HCT116 (cell line): Measurements from ENCODE around the gene FAM228A. TPM values are rescaled to one million over a fixed set of nuclear protein-coding genes. Genes with fewer than 3 reads are reported as not detected.

ENCODE experiments used
- ATAC-seq: fragments of 200-7000 bp; cut with Tn5 transposase; 2 replicates; pipeline ENCODE4 v1.9.1; 2020; ENCODE audit warnings: mild to moderate bottlenecking, moderate library complexity
- BruUV-seq: library from RNA; stranded (reverse); fragments of 400-500 nt; replicated peaks from 2 replicates; lab custom pipeline; 2021; lab: Mats Ljungman, UMichigan
- CTCF ChIA-PET: fragments of 300-600 bp; sonication (Branson Sonifier 250); formaldehyde crosslinking; loops from one replicate; lab custom pipeline; 2021; ENCODE audit warnings: antibody characterized with exemption; lab: Charles Lee
- POLR2A ChIA-PET: fragments of 300-600, 350-600 bp; sonication (Branson Sonifier 250); formaldehyde crosslinking; loops from one replicate; lab custom pipeline; 2021; ENCODE audit warnings: antibody characterized with exemption; lab: Charles Lee
- RAD21 ChIA-PET, 2 experiments: fragments of 300-600 bp; sonication (Branson Sonifier 250); formaldehyde crosslinking; loops; one replicate each; lab custom pipeline; 2023; ENCODE audit warnings: low total read pairs in 2 of 2; ENCODE audit not compliant: uncharacterized antibody in 2 of 2, unreplicated experiment in 2 of 2, low non-redundant PET in 1 of 2; lab: Charles Lee
- DNase-seq: peaks from one replicate; pipeline ENCODE4 v3.0.0-alpha.2; 2010; ENCODE audit warnings: low read depth, low spot score
- H2AFZ ChIP-seq: fragments of 200-600 bp; shearing (Covaris generic), sonication (generic); 2 replicates; pipeline ENCODE4 v1.6.1; 2017; ENCODE audit warnings: low read depth, mixed run types, mixed read lengths, antibody characterized with exemption, low read length; ENCODE audit not compliant: poor library complexity, severe bottlenecking
- H3K27ac ChIP-seq: 2 replicates; pipeline ENCODE4 v1.5.1; 2012; ENCODE audit warnings: low read depth, low read length
- H3K27me3 ChIP-seq: fragments of 200-600 bp; sonication (generic); 2 replicates; pipeline ENCODE4 v1.6.1; 2016; ENCODE audit warnings: mixed run types, low read length, mixed read lengths; ENCODE audit not compliant: insufficient read depth
- H3K36me3 ChIP-seq, 2 experiments: fragments of 200-500 bp in 1 of 2; fragments of 200-600 bp in 1 of 2; sonication (Bioruptor generic) in 1 of 2; sonication (generic) in 1 of 2; 2 replicates each; pipeline versions ENCODE4 v1.5.1 to v1.6.1; 2014 to 2016; ENCODE audit warnings: low read length in 2 of 2, inconsistent platforms in 1 of 2, mixed read lengths in 1 of 2, mixed run types in 1 of 2; ENCODE audit not compliant: insufficient read depth in 2 of 2, control insufficient read depth in 1 of 2
- H3K4me1 ChIP-seq, 2 experiments: fragments of 200-600 bp in 1 of 2; sonication (generic) in 1 of 2; 2 replicates each; pipeline versions ENCODE4 v1.5.1 to v1.6.1; 2012 to 2017; ENCODE audit warnings: low read length in 2 of 2, inconsistent platforms in 1 of 2, mild to moderate bottlenecking in 1 of 2, mixed read lengths in 1 of 2, mixed run types in 1 of 2, moderate library complexity in 1 of 2; ENCODE audit not compliant: insufficient read depth in 2 of 2, control insufficient read depth in 1 of 2
- H3K4me2 ChIP-seq: fragments of 200-600 bp; sonication (generic); 2 replicates; pipeline ENCODE4 v1.6.1; 2017; ENCODE audit warnings: mixed run types, low read length, mixed read lengths
- H3K4me3 ChIP-seq, 2 experiments: fragments of 200-600 bp in 1 of 2; sonication (generic) in 1 of 2; replicated peaks in 1 of 2; 2 replicates each; pipeline ENCODE4 v1.5.1; 2011 to 2016; ENCODE audit warnings: low read length in 2 of 2, control low read depth in 1 of 2, low read depth in 1 of 2, mild to moderate bottlenecking in 1 of 2, mixed read lengths in 1 of 2, mixed run types in 1 of 2
- H3K79me2 ChIP-seq: fragments of 200-600 bp; sonication (generic); 2 replicates; pipeline ENCODE4 v1.6.1; 2017; ENCODE audit warnings: mild to moderate bottlenecking, mixed run types, low read length, moderate library complexity, mixed read lengths; ENCODE audit not compliant: insufficient read depth
- H3K9ac ChIP-seq: fragments of 200-600 bp; sonication (generic); 2 replicates; pipeline ENCODE4 v1.6.1; 2016; ENCODE audit warnings: low read length, mixed read lengths
- H3K9me2 ChIP-seq: fragments of 200-600 bp; sonication (generic), shearing (Covaris generic); 2 replicates; pipeline ENCODE4 v1.6.1; 2017; ENCODE audit warnings: mixed run types, mild to moderate bottlenecking, moderate library complexity; ENCODE audit not compliant: insufficient read depth
- H3K9me3 ChIP-seq, 2 experiments: fragments of 200-500 bp in 1 of 2; fragments of 200-600 bp in 1 of 2; sonication (Bioruptor generic) in 1 of 2; sonication (generic) in 1 of 2; 2 replicates each; pipeline ENCODE4 v1.6.1; 2014 to 2017; ENCODE audit warnings: low read length in 2 of 2, mixed read lengths in 2 of 2, inconsistent platforms in 1 of 2, low read depth in 1 of 2, mild to moderate bottlenecking in 1 of 2, mixed run types in 1 of 2, moderate library complexity in 1 of 2; ENCODE audit not compliant: control insufficient read depth in 1 of 2, insufficient read depth in 1 of 2
- H4K20me1 ChIP-seq: fragments of 200-600 bp; sonication (generic), shearing (Covaris generic); 2 replicates; pipeline ENCODE4 v1.6.1; 2017; ENCODE audit warnings: mixed run types, mild to moderate bottlenecking, moderate library complexity; ENCODE audit not compliant: insufficient read depth
- CBX3 ChIP-seq: IDR thresholded peaks from 2 replicates; pipeline ENCODE4 v1.6.1; 2012; ENCODE audit warnings: low read depth
- CTCF ChIP-seq, 3 experiments: fragments of 200-600 bp in 1 of 3; sonication (generic) in 1 of 3; IDR thresholded peaks in 2 of 3; conservative IDR thresholded peaks in 1 of 3; 2 replicates each; pipeline ENCODE4 v1.5.1; 2012 to 2017; ENCODE audit warnings: low read depth in 2 of 3, low read length in 2 of 3, antibody characterized with exemption in 1 of 3, borderline replicate concordance in 1 of 3, control low read depth in 1 of 3, mild to moderate bottlenecking in 1 of 3, mixed read lengths in 1 of 3, mixed run types in 1 of 3, moderate library complexity in 1 of 3; ENCODE audit not compliant: insufficient read depth in 1 of 3
- EGR1 ChIP-seq: IDR thresholded peaks from 2 replicates; pipeline ENCODE4 v1.6.1; 2012; ENCODE audit warnings: low read depth
- EZH2 ChIP-seq: fragments of 200-600 bp; sonication (generic); IDR thresholded peaks from 2 replicates; pipeline ENCODE4 v1.6.1; 2017; ENCODE audit warnings: antibody characterized with exemption, mixed run types
- EZH2phosphoT487 ChIP-seq: fragments of 200-600 bp; IDR thresholded peaks from 2 replicates; pipeline ENCODE4 v1.6.1; 2018; ENCODE audit warnings: antibody characterized with exemption, borderline replicate concordance
- JUND ChIP-seq: IDR thresholded peaks from 2 replicates; pipeline ENCODE4 v1.6.1; 2012
- POLR2A ChIP-seq: IDR thresholded peaks from 2 replicates; pipeline ENCODE4 v1.7.0; 2011; ENCODE audit warnings: borderline replicate concordance; ENCODE audit not compliant: insufficient read depth, insufficient read length; ENCODE audit errors: extremely low read depth
- POLR2AphosphoS5 ChIP-seq: IDR thresholded peaks from 2 replicates; pipeline ENCODE4 v1.6.1; 2011; ENCODE audit warnings: mild to moderate bottlenecking, low read depth, low read length, moderate library complexity
- RAD21 ChIP-seq: IDR thresholded peaks from 2 replicates; pipeline ENCODE4 v1.6.1; 2012; ENCODE audit warnings: low read depth, mild to moderate bottlenecking
- SIN3A ChIP-seq: IDR thresholded peaks from 2 replicates; pipeline ENCODE4 v1.6.1; 2012; ENCODE audit warnings: low read depth
- intact Hi-C: fragments of 100-400 bp; cut with micrococcal nuclease; formaldehyde crosslinking; loops from 2 replicates; pipeline ENCODE4 v1.10.0; 2022
- total RNA-seq: library from RNA; stranded (reverse); gene quantifications from one replicate; pipeline ENCODE4 v1.2.1, GENCODE V29; 2021; ENCODE audit not compliant: unreplicated experiment
- TF ChIP-seq, protein P1 (sequence below): IDR thresholded peaks from 2 replicates; pipeline ENCODE4 v1.6.1; 2012
- TF ChIP-seq, protein P2 (sequence below): IDR thresholded peaks from 2 replicates; pipeline ENCODE4 v1.6.1; 2012; ENCODE audit warnings: low read depth

Gene FAM228A
- total RNA-seq, 1 experiment from 2014 or later = not detected

DNA sequence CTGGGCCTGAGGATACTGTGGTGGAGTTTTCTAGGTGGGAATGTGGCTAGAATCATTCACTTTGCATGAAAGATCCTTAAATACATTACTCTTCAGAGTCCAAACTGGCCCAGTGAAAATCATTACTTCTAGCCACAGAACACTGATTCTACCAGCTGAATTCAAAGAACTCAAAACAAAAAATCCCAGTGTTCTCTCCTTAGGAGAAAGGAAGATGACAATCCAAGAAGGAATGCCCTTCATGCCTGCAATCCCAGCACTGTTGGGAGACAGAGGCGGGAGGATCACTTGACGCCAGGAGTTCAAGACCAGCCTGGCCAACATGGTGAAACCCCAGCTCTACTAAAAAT is 35.2 kb downstream of the FAM228A start:
- no peaks in the 10 kb centered on the region for H3K9me3 ChIP-seq
- no peak for DNase-seq
- H3K4me1 ChIP-seq = no peaks in the 10 kb centered on the region
- H3K79me2 ChIP-seq = no peaks in the 10 kb centered on the region
- intact Hi-C loops = no loop called here
- CTCF ChIA-PET = no interaction called here
- no peak overlapping the region for H3K4me2 ChIP-seq
- ATAC-seq = no peak
- no peaks in the 10 kb centered on the region for H4K20me1 ChIP-seq
- no peak overlapping the region for H3K27ac ChIP-seq
- no peaks in the 10 kb centered on the region; a peak in 1 of 4 replicates for H3K36me3 ChIP-seq
- TF ChIP-seq POLR2A = no peak
- TF ChIP-seq, protein P1, sequence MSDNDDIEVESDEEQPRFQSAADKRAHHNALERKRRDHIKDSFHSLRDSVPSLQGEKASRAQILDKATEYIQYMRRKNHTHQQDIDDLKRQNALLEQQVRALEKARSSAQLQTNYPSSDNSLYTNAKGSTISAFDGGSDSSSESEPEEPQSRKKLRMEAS = no peak
- TF ChIP-seq, protein P2, sequence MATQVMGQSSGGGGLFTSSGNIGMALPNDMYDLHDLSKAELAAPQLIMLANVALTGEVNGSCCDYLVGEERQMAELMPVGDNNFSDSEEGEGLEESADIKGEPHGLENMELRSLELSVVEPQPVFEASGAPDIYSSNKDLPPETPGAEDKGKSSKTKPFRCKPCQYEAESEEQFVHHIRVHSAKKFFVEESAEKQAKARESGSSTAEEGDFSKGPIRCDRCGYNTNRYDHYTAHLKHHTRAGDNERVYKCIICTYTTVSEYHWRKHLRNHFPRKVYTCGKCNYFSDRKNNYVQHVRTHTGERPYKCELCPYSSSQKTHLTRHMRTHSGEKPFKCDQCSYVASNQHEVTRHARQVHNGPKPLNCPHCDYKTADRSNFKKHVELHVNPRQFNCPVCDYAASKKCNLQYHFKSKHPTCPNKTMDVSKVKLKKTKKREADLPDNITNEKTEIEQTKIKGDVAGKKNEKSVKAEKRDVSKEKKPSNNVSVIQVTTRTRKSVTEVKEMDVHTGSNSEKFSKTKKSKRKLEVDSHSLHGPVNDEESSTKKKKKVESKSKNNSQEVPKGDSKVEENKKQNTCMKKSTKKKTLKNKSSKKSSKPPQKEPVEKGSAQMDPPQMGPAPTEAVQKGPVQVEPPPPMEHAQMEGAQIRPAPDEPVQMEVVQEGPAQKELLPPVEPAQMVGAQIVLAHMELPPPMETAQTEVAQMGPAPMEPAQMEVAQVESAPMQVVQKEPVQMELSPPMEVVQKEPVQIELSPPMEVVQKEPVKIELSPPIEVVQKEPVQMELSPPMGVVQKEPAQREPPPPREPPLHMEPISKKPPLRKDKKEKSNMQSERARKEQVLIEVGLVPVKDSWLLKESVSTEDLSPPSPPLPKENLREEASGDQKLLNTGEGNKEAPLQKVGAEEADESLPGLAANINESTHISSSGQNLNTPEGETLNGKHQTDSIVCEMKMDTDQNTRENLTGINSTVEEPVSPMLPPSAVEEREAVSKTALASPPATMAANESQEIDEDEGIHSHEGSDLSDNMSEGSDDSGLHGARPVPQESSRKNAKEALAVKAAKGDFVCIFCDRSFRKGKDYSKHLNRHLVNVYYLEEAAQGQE = no peak
- TF ChIP-seq EZH2 = no peak
- no peak for TF ChIP-seq RAD21
- no peak for TF ChIP-seq EGR1
- TF ChIP-seq JUND = no peak
- no peak for TF ChIP-seq CBX3
- TF ChIP-seq POLR2AphosphoS5 = no peak
- no peak for TF ChIP-seq SIN3A
- TF ChIP-seq EZH2phosphoT487 = no peak
- TF ChIP-seq CTCF (IDR thresholded peaks at IDR 0.05 in 2 of 3, conservative IDR thresholded peaks at IDR 0.05 in 1 of 3; ENCODE audit: borderline replicate concordance in 1 of 3, insufficient read depth in 1 of 3, low read depth in 2 of 3, low read length in 2 of 3) = no peak
- TF ChIP-seq, all 23 proteins: peak for 0
- Histone ChIP-seq H3K4me3 (no peak overlapping the region), H2AFZ (no peak overlapping the region), H3K9ac (no peak overlapping the region), H3K9me2 (no peaks in the 10 kb centered on the region), H3K27me3 (no peaks in the 10 kb centered on the region)
- no TSS peak for BruUV-seq
- ChIA-PET POLR2A (no interaction called here), RAD21 (no interaction called here)
